Measurements from ENCODE around the gene NGFR. TPM values are rescaled to one million over a fixed set of nuclear protein-coding genes. Genes with fewer than 3 reads are reported as not detected.

Gene NGFR
- total RNA-seq, 1 donor from 2014 or later, result 10.3 TPM

GRCh38 chr17:49469831-49470810 is 25.0 kb upstream of the NGFR start:
- no peak for DNase-seq (ENCODE audit: low spot score)

GRCh38 chr17:49471089-49471683 is 23.9 kb upstream of the NGFR start:
- no peak for DNase-seq (ENCODE audit: low spot score)

GRCh38 chr17:49471769-49472168 is 23.3 kb upstream of the NGFR start:
- DNase-seq (ENCODE audit: low spot score), result no peak

- DNase-seq (ENCODE audit: low spot score), result no peak
Observed at GRCh38 chr17:49472527-49472926, 22.6 kb upstream of the NGFR start.

GRCh38 chr17:49473900-49474751 is 21.0 kb upstream of the NGFR start:
- no peak for DNase-seq (ENCODE audit: low spot score)

GRCh38 chr17:49477709-49478108 is 17.4 kb upstream of the NGFR start:
- DNase-seq (ENCODE audit: low spot score), result no peak

- DNase-seq (ENCODE audit: low spot score), result no peak
Observed at GRCh38 chr17:49480836-49481615, 14.1 kb upstream of the NGFR start.

- DNase-seq (ENCODE audit: low spot score), result no peak
Observed at GRCh38 chr17:49482144-49482817, 12.8 kb upstream of the NGFR start.

- no peak for DNase-seq (ENCODE audit: low spot score)
Observed at GRCh38 chr17:49483599-49484509, 11.2 kb upstream of the NGFR start.

- no peak for DNase-seq (ENCODE audit: low spot score)
Observed at GRCh38 chr17:49484588-49484987, 10.5 kb upstream of the NGFR start.

GRCh38 chr17:49486012-49486641 is 9.0 kb upstream of the NGFR start:
- DNase-seq (ENCODE audit: low spot score), result no peak

- DNase-seq (ENCODE audit: low spot score), result no peak
Observed at GRCh38 chr17:49487183-49487582, 7.9 kb upstream of the NGFR start.

- no peak for DNase-seq (ENCODE audit: low spot score)
Observed at GRCh38 chr17:49488612-49489011, 6.5 kb upstream of the NGFR start.

GRCh38 chr17:49489348-49489747 is 5.7 kb upstream of the NGFR start:
- DNase-seq (ENCODE audit: low spot score), result no peak

- no peak for DNase-seq (ENCODE audit: low spot score)
Observed at GRCh38 chr17:49490276-49490675, 4.8 kb upstream of the NGFR start.

- DNase-seq (ENCODE audit: low spot score), result no peak
Observed at GRCh38 chr17:49491192-49491769, 3.8 kb upstream of the NGFR start.

GRCh38 chr17:49494399-49494985 is 601 bp upstream of the NGFR start:
- DNase-seq (ENCODE audit: low spot score), result no peak

- no peak for DNase-seq (ENCODE audit: low spot score)
Observed at GRCh38 chr17:49495842-49496182, 719 bp downstream of the NGFR start.

Measured in mucosa of gallbladder (tissue), 1 donor.